Thyroid gland (tissue), 4 donors: ENCODE results near the gene DCDC2.
"Not testable (repeated sequence)": the region's sequence is repeated elsewhere in the genome, so short reads cannot be mapped to it uniquely, and the experiment has no call there.

Experiments
- POLR2A ChIP-seq, 2 donors: fragments of 450-650 bp; IDR thresholded peaks; one replicate each; pipeline ENCODE4 v1.6.1; 2017; ENCODE audit warnings: antibody characterized with exemption in 2 of 2, mild to moderate bottlenecking in 2 of 2, moderate library complexity in 1 of 2
- TF ChIP-seq, protein P1 (sequence below), 6 experiments: fragments of 200-600 bp in 3 of 6; fragments of 450-650 bp in 3 of 6; sonication (generic) in 3 of 6; IDR thresholded peaks; one replicate each; pipeline ENCODE4 v1.5.1; 2016 to 2019; ENCODE audit warnings: antibody characterized with exemption in 6 of 6, mild to moderate bottlenecking in 2 of 6, inconsistent platforms in 1 of 6, moderate library complexity in 1 of 6

DNA sequence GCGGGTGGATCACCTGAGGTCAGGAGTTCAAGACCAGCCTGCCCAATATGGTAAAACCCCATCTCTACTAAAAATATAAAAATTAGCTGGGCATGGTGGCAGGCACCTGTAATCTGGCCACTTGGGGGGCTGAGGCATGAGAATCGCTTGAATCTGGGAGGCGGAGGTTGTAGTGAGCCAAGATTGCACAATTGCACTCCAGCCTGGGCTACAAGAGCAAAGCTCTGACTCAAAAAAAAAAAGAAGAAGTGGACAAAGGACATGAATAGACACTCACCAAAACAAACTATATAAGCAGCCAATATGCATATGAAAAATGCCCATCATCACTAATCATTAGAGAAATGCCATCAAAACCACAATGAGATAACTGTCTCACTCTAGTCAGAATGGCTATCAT is 121.1 kb downstream of the DCDC2 start:
- TF ChIP-seq, protein P1, sequence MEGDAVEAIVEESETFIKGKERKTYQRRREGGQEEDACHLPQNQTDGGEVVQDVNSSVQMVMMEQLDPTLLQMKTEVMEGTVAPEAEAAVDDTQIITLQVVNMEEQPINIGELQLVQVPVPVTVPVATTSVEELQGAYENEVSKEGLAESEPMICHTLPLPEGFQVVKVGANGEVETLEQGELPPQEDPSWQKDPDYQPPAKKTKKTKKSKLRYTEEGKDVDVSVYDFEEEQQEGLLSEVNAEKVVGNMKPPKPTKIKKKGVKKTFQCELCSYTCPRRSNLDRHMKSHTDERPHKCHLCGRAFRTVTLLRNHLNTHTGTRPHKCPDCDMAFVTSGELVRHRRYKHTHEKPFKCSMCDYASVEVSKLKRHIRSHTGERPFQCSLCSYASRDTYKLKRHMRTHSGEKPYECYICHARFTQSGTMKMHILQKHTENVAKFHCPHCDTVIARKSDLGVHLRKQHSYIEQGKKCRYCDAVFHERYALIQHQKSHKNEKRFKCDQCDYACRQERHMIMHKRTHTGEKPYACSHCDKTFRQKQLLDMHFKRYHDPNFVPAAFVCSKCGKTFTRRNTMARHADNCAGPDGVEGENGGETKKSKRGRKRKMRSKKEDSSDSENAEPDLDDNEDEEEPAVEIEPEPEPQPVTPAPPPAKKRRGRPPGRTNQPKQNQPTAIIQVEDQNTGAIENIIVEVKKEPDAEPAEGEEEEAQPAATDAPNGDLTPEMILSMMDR (IDR thresholded peaks at IDR 0.05) = not testable (repeated sequence)
- not testable (repeated sequence) for TF ChIP-seq POLR2A (IDR thresholded peaks at IDR 0.05)
